ENCODE data around the gene SKA2. TPM values are rescaled to one million over a fixed set of nuclear protein-coding genes. Genes with fewer than 3 reads are reported as not detected.

Gene SKA2
- total RNA-seq, 1 experiment from 2014 or later: 119 TPM

GRCh38 chr17:59074494-59074893 is 80.5 kb downstream of the SKA2 start:
- ChIA-PET CTCF (no interaction called here), POLR2A (interaction anchor here (0.6 kb wide), 1 partner anchor 17 kb away, joined by 3 read pairs; no protein-coding TSS in a partner anchor)
- Mint-ChIP-seq H3K27me3 (ENCODE audit: insufficient read depth, unreplicated experiment) (no peaks in the 10 kb centered on the region), H3K27ac (ENCODE audit: unreplicated experiment) (no peak overlapping the region), H3K4me3 (ENCODE audit: unreplicated experiment) (no peak overlapping the region), H3K36me3 (ENCODE audit: insufficient read depth, unreplicated experiment) (peaks cover 37% of the 10 kb centered on the region), H3K4me1 (ENCODE audit: low read depth, unreplicated experiment) (no peaks in the 10 kb centered on the region), H3K9me3 (ENCODE audit: unreplicated experiment) (no peaks in the 10 kb centered on the region)
- Histone ChIP-seq H3K4me3 (ENCODE audit: low read depth, low read length) (no peak overlapping the region), H3K27me3 (replicated peaks; ENCODE audit: control insufficient read depth, insufficient read depth, low read length) (no peaks in the 10 kb centered on the region), H3K36me3 (ENCODE audit: control insufficient read depth, insufficient read depth, low read length) (no peaks in the 10 kb centered on the region; the same call in 1 of the 2 replicates), H3K9me3 (no peaks in the 10 kb centered on the region), H3K4me1 (no peaks in the 10 kb centered on the region)
- no peak for DNase-seq
- TF ChIP-seq CTCF (IDR thresholded peaks at IDR 0.05; ENCODE audit: insufficient read depth in 1 of 2, low read depth in 1 of 2, low read length in 1 of 2, severe bottlenecking in 1 of 2, unreplicated experiment in 1 of 2): no peak
- no TSS peak for BruUV-seq (replicated peaks)
- intact Hi-C loops (cut with micrococcal nuclease; ENCODE audit: unreplicated experiment): no loop called here

DNA sequence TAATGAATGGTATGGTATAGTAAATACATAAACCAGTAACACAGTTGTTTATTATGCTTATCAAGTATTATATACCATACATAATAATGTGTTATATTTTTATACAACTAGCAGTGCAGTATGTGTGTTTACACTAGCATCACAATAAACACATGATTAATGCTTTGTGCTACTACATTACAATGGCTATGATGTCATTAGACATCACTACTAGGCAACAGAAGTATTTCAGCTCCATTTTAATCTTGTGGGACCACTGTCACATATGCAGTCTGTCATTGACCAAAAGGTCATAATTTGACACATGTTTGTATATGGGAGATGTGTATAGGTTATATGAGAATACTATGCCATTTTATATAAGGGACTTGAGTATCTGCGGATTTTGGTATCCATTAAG is 81.0 kb downstream of the SKA2 start:
- Histone ChIP-seq H3K4me3 (ENCODE audit: low read depth, low read length) (no peak overlapping the region), H3K36me3 (ENCODE audit: control insufficient read depth, insufficient read depth, low read length) (no peaks in the 10 kb centered on the region; the same call in 1 of the 2 replicates), H3K4me1 (no peaks in the 10 kb centered on the region), H3K9me3 (no peaks in the 10 kb centered on the region), H3K27me3 (replicated peaks; ENCODE audit: control insufficient read depth, insufficient read depth, low read length) (no peaks in the 10 kb centered on the region)
- no peaks in the 10 kb centered on the region for H3K9me3 Mint-ChIP-seq (ENCODE audit: unreplicated experiment)
- no TSS peak for BruUV-seq (replicated peaks)
- intact Hi-C loops (cut with micrococcal nuclease; ENCODE audit: unreplicated experiment): no loop called here
- no peaks in the 10 kb centered on the region for H3K27me3 Mint-ChIP-seq (ENCODE audit: insufficient read depth, unreplicated experiment)
- H3K4me3 Mint-ChIP-seq (ENCODE audit: unreplicated experiment): no peak overlapping the region
- no peak for TF ChIP-seq CTCF (IDR thresholded peaks at IDR 0.05; ENCODE audit: insufficient read depth in 1 of 2, low read depth in 1 of 2, low read length in 1 of 2, severe bottlenecking in 1 of 2, unreplicated experiment in 1 of 2)
- ChIA-PET POLR2A (no interaction called here), CTCF (no interaction called here)
- H3K4me1 Mint-ChIP-seq (ENCODE audit: low read depth, unreplicated experiment): no peaks in the 10 kb centered on the region
- peaks cover 37% of the 10 kb centered on the region for H3K36me3 Mint-ChIP-seq (ENCODE audit: insufficient read depth, unreplicated experiment)
- H3K27ac Mint-ChIP-seq (ENCODE audit: unreplicated experiment): no peak overlapping the region
- no peak for DNase-seq

- H3K4me1 Mint-ChIP-seq (ENCODE audit: low read depth, unreplicated experiment): no peaks in the 10 kb centered on the region
- Histone ChIP-seq H3K4me1 (peaks cover 22% of the 10 kb centered on the region), H3K9me3 (no peaks in the 10 kb centered on the region), H3K27me3 (replicated peaks; ENCODE audit: control insufficient read depth, insufficient read depth, low read length) (no peaks in the 10 kb centered on the region), H3K36me3 (ENCODE audit: control insufficient read depth, insufficient read depth, low read length) (no peaks in the 10 kb centered on the region; the same call in 1 of the 2 replicates), H3K4me3 (ENCODE audit: low read depth, low read length) (no peak overlapping the region)
- no peak for TF ChIP-seq CTCF (IDR thresholded peaks at IDR 0.05; ENCODE audit: insufficient read depth in 1 of 2, low read depth in 1 of 2, low read length in 1 of 2, severe bottlenecking in 1 of 2, unreplicated experiment in 1 of 2)
- no peak overlapping the region for H3K27ac Mint-ChIP-seq (ENCODE audit: unreplicated experiment)
- intact Hi-C loops (cut with micrococcal nuclease; ENCODE audit: unreplicated experiment): no loop called here
- no peak for DNase-seq
- POLR2A ChIA-PET: no interaction called here
- H3K4me3 Mint-ChIP-seq (ENCODE audit: unreplicated experiment): no peak overlapping the region
- no TSS peak for BruUV-seq (replicated peaks)
- H3K36me3 Mint-ChIP-seq (ENCODE audit: insufficient read depth, unreplicated experiment): peaks cover 31% of the 10 kb centered on the region
- no peaks in the 10 kb centered on the region for H3K27me3 Mint-ChIP-seq (ENCODE audit: insufficient read depth, unreplicated experiment)
- CTCF ChIA-PET: no interaction called here
- no peaks in the 10 kb centered on the region for H3K9me3 Mint-ChIP-seq (ENCODE audit: unreplicated experiment)
These were observed 85.1 kb downstream of the SKA2 start for GRCh38 chr17:59069856-59070255.

Data from Caco-2 (cell line).